ENCODE data around the gene DBNDD1. TPM values are rescaled to one million over a fixed set of nuclear protein-coding genes. Genes with fewer than 3 reads are reported as not detected.

DBNDD1 gene
- total RNA-seq, 1 donor from 2014 or later: 40.7 TPM

- DNase-seq (ENCODE audit: low read depth): no peak
- TF ChIP-seq CTCF (conservative IDR thresholded peaks at IDR 0.05; ENCODE audit: low read depth, low read length): no peak
- no peak overlapping the region for H3K4me3 ChIP-seq (ENCODE audit: low read depth, low read length)
Measured at GRCh38 chr16:89966756-89967155, 52.5 kb downstream of the DBNDD1 start.

GRCh38 chr16:89965447-89966225 lies 53.6 kb downstream of the DBNDD1 start:
- no peak for DNase-seq (ENCODE audit: low read depth)
- H3K4me3 ChIP-seq (ENCODE audit: low read depth, low read length): no peak overlapping the region
- no peak for TF ChIP-seq CTCF (conservative IDR thresholded peaks at IDR 0.05; ENCODE audit: low read depth, low read length)

- no peak for TF ChIP-seq CTCF (conservative IDR thresholded peaks at IDR 0.05; ENCODE audit: low read depth, low read length)
- H3K4me3 ChIP-seq (ENCODE audit: low read depth, low read length): no peak overlapping the region
- DNase-seq (ENCODE audit: low read depth): no peak
Measured at GRCh38 chr16:89964201-89964600, 55.1 kb downstream of the DBNDD1 start.

GRCh38 chr16:89962754-89963498 lies 56.3 kb downstream of the DBNDD1 start:
- TF ChIP-seq CTCF (conservative IDR thresholded peaks at IDR 0.05; ENCODE audit: low read depth, low read length): no peak
- no peak overlapping the region for H3K4me3 ChIP-seq (ENCODE audit: low read depth, low read length)
- DNase-seq (ENCODE audit: low read depth): no peak

GRCh38 chr16:89961920-89962319 lies 57.3 kb downstream of the DBNDD1 start:
- no peak overlapping the region for H3K4me3 ChIP-seq (ENCODE audit: low read depth, low read length)
- no peak for DNase-seq (ENCODE audit: low read depth)
- TF ChIP-seq CTCF (conservative IDR thresholded peaks at IDR 0.05; ENCODE audit: low read depth, low read length): no peak

GRCh38 chr16:89960966-89961365 lies 58.3 kb downstream of the DBNDD1 start:
- DNase-seq (ENCODE audit: low read depth): no peak
- H3K4me3 ChIP-seq (ENCODE audit: low read depth, low read length): no peak overlapping the region
- no peak for TF ChIP-seq CTCF (conservative IDR thresholded peaks at IDR 0.05; ENCODE audit: low read depth, low read length)

Measured in epithelial cell of proximal tubule (primary cell).